ENCODE data around the gene SPAG16.

SPAG16 gene

GRCh38 chr2:213284105-213285090 is at the start of gene SPAG16:
TSS of gene SPAG16 (plus strand) at chr2:213284464.
- Histone ChIP-seq H3K9ac (ENCODE audit: low read depth, low read length) (peak within 1 kb of the TSS; percentile 77), H3K27ac (ENCODE audit: low read depth, low read length) (peak within 1 kb of the TSS; percentile 61), H3K4me3 (ENCODE audit: low read depth, low read length) (peak within 1 kb of the TSS; percentile 83), H3K4me1 (ENCODE audit: control insufficient read depth, insufficient read depth, low read length) (peaks cover 22% of the 10 kb centered on the region), H3K36me3 (ENCODE audit: control insufficient read depth, insufficient read depth, low read length) (no peaks in the 10 kb centered on the region), H3K27me3 (ENCODE audit: control insufficient read depth, insufficient read depth, low read length) (no peaks in the 10 kb centered on the region), H3K9me3 (ENCODE audit: control insufficient read depth, insufficient read depth, low read length) (no peaks in the 10 kb centered on the region)

GRCh38 chr2:213234641-213235040 is 49.6 kb upstream of the SPAG16 start:
- H3K36me3 ChIP-seq (ENCODE audit: control insufficient read depth, insufficient read depth, low read length), result no peaks in the 10 kb centered on the region
- no peaks in the 10 kb centered on the region for H3K27me3 ChIP-seq (ENCODE audit: control insufficient read depth, insufficient read depth, low read length)
- H3K4me3 ChIP-seq (ENCODE audit: low read depth, low read length), result no peak overlapping the region
- peak overlapping the region; percentile 16 for H3K27ac ChIP-seq (ENCODE audit: low read depth, low read length)
- peaks cover 29% of the 10 kb centered on the region for H3K4me1 ChIP-seq (ENCODE audit: control insufficient read depth, insufficient read depth, low read length)
- no peaks in the 10 kb centered on the region for H3K9me3 ChIP-seq (ENCODE audit: control insufficient read depth, insufficient read depth, low read length)
- no peak overlapping the region for H3K9ac ChIP-seq (ENCODE audit: low read depth, low read length)

- no peaks in the 10 kb centered on the region for H3K36me3 ChIP-seq (ENCODE audit: control insufficient read depth, insufficient read depth, low read length)
- H3K4me1 ChIP-seq (ENCODE audit: control insufficient read depth, insufficient read depth, low read length), result peaks cover 29% of the 10 kb centered on the region
- H3K27me3 ChIP-seq (ENCODE audit: control insufficient read depth, insufficient read depth, low read length), result no peaks in the 10 kb centered on the region
- no peaks in the 10 kb centered on the region for H3K9me3 ChIP-seq (ENCODE audit: control insufficient read depth, insufficient read depth, low read length)
- no peak overlapping the region for H3K4me3 ChIP-seq (ENCODE audit: low read depth, low read length)
- H3K27ac ChIP-seq (ENCODE audit: low read depth, low read length), result no peak overlapping the region
- H3K9ac ChIP-seq (ENCODE audit: low read depth, low read length), result no peak overlapping the region
These were observed 48.5 kb upstream of the SPAG16 start for GRCh38 chr2:213235741-213236140.

GRCh38 chr2:213237251-213237650 is 47.0 kb upstream of the SPAG16 start:
- H3K27ac ChIP-seq (ENCODE audit: low read depth, low read length), result no peak overlapping the region

GRCh38 chr2:213237787-213238186 is 46.5 kb upstream of the SPAG16 start:
- H3K36me3 ChIP-seq (ENCODE audit: control insufficient read depth, insufficient read depth, low read length), result no peaks in the 10 kb centered on the region
- H3K4me1 ChIP-seq (ENCODE audit: control insufficient read depth, insufficient read depth, low read length), result peaks cover 26% of the 10 kb centered on the region
- H3K27ac ChIP-seq (ENCODE audit: low read depth, low read length), result no peak overlapping the region
- H3K9me3 ChIP-seq (ENCODE audit: control insufficient read depth, insufficient read depth, low read length), result no peaks in the 10 kb centered on the region
- H3K9ac ChIP-seq (ENCODE audit: low read depth, low read length), result no peak overlapping the region
- no peaks in the 10 kb centered on the region for H3K27me3 ChIP-seq (ENCODE audit: control insufficient read depth, insufficient read depth, low read length)
- H3K4me3 ChIP-seq (ENCODE audit: low read depth, low read length), result no peak overlapping the region

More at GRCh38 chr2:213237251-213237650, 47.0 kb upstream of the SPAG16 start:
- H3K9me3 ChIP-seq (ENCODE audit: control insufficient read depth, insufficient read depth, low read length), result no peaks in the 10 kb centered on the region
- H3K4me1 ChIP-seq (ENCODE audit: control insufficient read depth, insufficient read depth, low read length), result peaks cover 29% of the 10 kb centered on the region
- no peak overlapping the region for H3K9ac ChIP-seq (ENCODE audit: low read depth, low read length)
- no peak overlapping the region for H3K4me3 ChIP-seq (ENCODE audit: low read depth, low read length)
- H3K36me3 ChIP-seq (ENCODE audit: control insufficient read depth, insufficient read depth, low read length), result no peaks in the 10 kb centered on the region
- no peaks in the 10 kb centered on the region for H3K27me3 ChIP-seq (ENCODE audit: control insufficient read depth, insufficient read depth, low read length)

GRCh38 chr2:213238753-213239495 is 45.3 kb upstream of the SPAG16 start:
- Histone ChIP-seq H3K4me3 (ENCODE audit: low read depth, low read length) (no peak overlapping the region), H3K36me3 (ENCODE audit: control insufficient read depth, insufficient read depth, low read length) (no peaks in the 10 kb centered on the region), H3K4me1 (ENCODE audit: control insufficient read depth, insufficient read depth, low read length) (peaks cover 21% of the 10 kb centered on the region), H3K9me3 (ENCODE audit: control insufficient read depth, insufficient read depth, low read length) (no peaks in the 10 kb centered on the region), H3K9ac (ENCODE audit: low read depth, low read length) (no peak overlapping the region), H3K27ac (ENCODE audit: low read depth, low read length) (no peak overlapping the region), H3K27me3 (ENCODE audit: control insufficient read depth, insufficient read depth, low read length) (no peaks in the 10 kb centered on the region)

GRCh38 chr2:213241817-213242216 is 42.4 kb upstream of the SPAG16 start:
- H3K4me1 ChIP-seq (ENCODE audit: control insufficient read depth, insufficient read depth, low read length), result peaks cover 9% of the 10 kb centered on the region
- no peak overlapping the region for H3K4me3 ChIP-seq (ENCODE audit: low read depth, low read length)
- no peak overlapping the region for H3K9ac ChIP-seq (ENCODE audit: low read depth, low read length)
- H3K27me3 ChIP-seq (ENCODE audit: control insufficient read depth, insufficient read depth, low read length), result no peaks in the 10 kb centered on the region
- no peaks in the 10 kb centered on the region for H3K9me3 ChIP-seq (ENCODE audit: control insufficient read depth, insufficient read depth, low read length)
- no peak overlapping the region for H3K27ac ChIP-seq (ENCODE audit: low read depth, low read length)
- no peaks in the 10 kb centered on the region for H3K36me3 ChIP-seq (ENCODE audit: control insufficient read depth, insufficient read depth, low read length)

GRCh38 chr2:213242653-213243052 is 41.6 kb upstream of the SPAG16 start:
- Histone ChIP-seq H3K36me3 (ENCODE audit: control insufficient read depth, insufficient read depth, low read length) (no peaks in the 10 kb centered on the region), H3K27ac (ENCODE audit: low read depth, low read length) (no peak overlapping the region), H3K4me3 (ENCODE audit: low read depth, low read length) (no peak overlapping the region), H3K9ac (ENCODE audit: low read depth, low read length) (no peak overlapping the region), H3K4me1 (ENCODE audit: control insufficient read depth, insufficient read depth, low read length) (peaks cover 9% of the 10 kb centered on the region), H3K27me3 (ENCODE audit: control insufficient read depth, insufficient read depth, low read length) (no peaks in the 10 kb centered on the region), H3K9me3 (ENCODE audit: control insufficient read depth, insufficient read depth, low read length) (no peaks in the 10 kb centered on the region)

GRCh38 chr2:213243189-213244044 is 40.8 kb upstream of the SPAG16 start:
- no peaks in the 10 kb centered on the region for H3K27me3 ChIP-seq (ENCODE audit: control insufficient read depth, insufficient read depth, low read length)
- no peaks in the 10 kb centered on the region for H3K36me3 ChIP-seq (ENCODE audit: control insufficient read depth, insufficient read depth, low read length)
- H3K4me3 ChIP-seq (ENCODE audit: low read depth, low read length), result no peak overlapping the region
- peaks cover 9% of the 10 kb centered on the region for H3K4me1 ChIP-seq (ENCODE audit: control insufficient read depth, insufficient read depth, low read length)
- no peak overlapping the region for H3K9ac ChIP-seq (ENCODE audit: low read depth, low read length)
- no peak overlapping the region for H3K27ac ChIP-seq (ENCODE audit: low read depth, low read length)
- H3K9me3 ChIP-seq (ENCODE audit: control insufficient read depth, insufficient read depth, low read length), result no peaks in the 10 kb centered on the region

GRCh38 chr2:213246497-213247281 is 37.6 kb upstream of the SPAG16 start:
- H3K36me3 ChIP-seq (ENCODE audit: control insufficient read depth, insufficient read depth, low read length), result no peaks in the 10 kb centered on the region
- no peak overlapping the region for H3K27ac ChIP-seq (ENCODE audit: low read depth, low read length)
- H3K4me1 ChIP-seq (ENCODE audit: control insufficient read depth, insufficient read depth, low read length), result peaks cover 7% of the 10 kb centered on the region
- no peaks in the 10 kb centered on the region for H3K27me3 ChIP-seq (ENCODE audit: control insufficient read depth, insufficient read depth, low read length)
- H3K4me3 ChIP-seq (ENCODE audit: low read depth, low read length), result no peak overlapping the region
- H3K9me3 ChIP-seq (ENCODE audit: control insufficient read depth, insufficient read depth, low read length), result no peaks in the 10 kb centered on the region
- no peak overlapping the region for H3K9ac ChIP-seq (ENCODE audit: low read depth, low read length)
